Glutamatergic neuron (in vitro differentiated cells): ENCODE data around the gene CARD9. TPM values are rescaled to one million over a fixed set of nuclear protein-coding genes. Genes with fewer than 3 reads are reported as not detected.
A peak's percentile ranks its signal among the peaks of the same experiment; 100 is the strongest.
"Not testable (repeated sequence)": the region's sequence is repeated elsewhere in the genome, so short reads cannot be mapped to it uniquely, and the experiment has no call there.

Experiments
- DNase-seq: peaks from one replicate; pipeline ENCODE4 v3.0.0; 2022
- H3K27ac Mint-ChIP-seq: one replicate; pipeline ENCODE4 v1.8.0; 2020; ENCODE audit warnings: mild to moderate bottlenecking, mixed read lengths, inconsistent platforms; ENCODE audit not compliant: unreplicated experiment
- H3K27me3 Mint-ChIP-seq: one replicate; pipeline ENCODE4 v1.8.0; 2020; ENCODE audit warnings: mild to moderate bottlenecking, moderate library complexity, mixed read lengths, inconsistent platforms; ENCODE audit not compliant: unreplicated experiment
- H3K36me3 Mint-ChIP-seq: one replicate; pipeline ENCODE4 v1.8.0; 2020; ENCODE audit warnings: mild to moderate bottlenecking, mixed read lengths, inconsistent platforms; ENCODE audit not compliant: unreplicated experiment
- H3K4me1 Mint-ChIP-seq: one replicate; pipeline ENCODE4 v1.8.0; 2020; ENCODE audit warnings: mild to moderate bottlenecking, low read depth, mixed read lengths, inconsistent platforms; ENCODE audit not compliant: unreplicated experiment
- H3K4me3 Mint-ChIP-seq: one replicate; pipeline ENCODE4 v1.8.0; 2020; ENCODE audit warnings: mild to moderate bottlenecking, mixed read lengths, inconsistent platforms; ENCODE audit not compliant: unreplicated experiment
- H3K9me3 Mint-ChIP-seq: one replicate; pipeline ENCODE4 v1.8.0; 2020; ENCODE audit warnings: mild to moderate bottlenecking, moderate library complexity, mixed read lengths, inconsistent platforms; ENCODE audit not compliant: unreplicated experiment
- CTCF ChIP-seq: fragments of 200-600 bp; sonication (generic); IDR thresholded peaks from one replicate; pipeline ENCODE4 v1.5.0; 2021; ENCODE audit not compliant: partially characterized antibody, unreplicated experiment
- total RNA-seq: library from RNA; stranded (reverse); fragmentation: NEBNext Ultra II Directional; extraction: Animal tissue kit (Norgen Biotek cat#: 25700); gene quantifications from one replicate; pipeline ENCODE4 v1.2.1, GENCODE V29; 2021; ENCODE audit not compliant: unreplicated experiment

Gene CARD9
- total RNA-seq, 1 donor from 2014 or later, result 4.1 TPM

- Mint-ChIP-seq H3K4me1 (peaks cover 13% of the 10 kb centered on the region), H3K27me3 (peaks cover 5% of the 10 kb centered on the region), H3K4me3 (peak within 1 kb of the TSS; percentile 97), H3K9me3 (peaks cover 4% of the 10 kb centered on the region), H3K36me3 (no peaks in the 10 kb centered on the region), H3K27ac (peak within 1 kb of the TSS; percentile 70)
- DNase-seq, result peak; percentile 94
- no peak for TF ChIP-seq CTCF
Measured at GRCh38 chr9:136410500-136411287, 37.2 kb upstream of the CARD9 start, which contains the start of the genes ENTR1 and PMPCA. ENTR1 (minus strand) TSS chr9:136410614; CDS start chr9:136410397, 217 bp downstream. PMPCA (plus strand) TSS chr9:136410658; CDS start chr9:136410669, 11 bp downstream.

- Mint-ChIP-seq H3K27ac (peak overlapping the region; percentile 70), H3K36me3 (no peaks in the 10 kb centered on the region), H3K4me1 (peaks cover 13% of the 10 kb centered on the region), H3K4me3 (peak overlapping the region; percentile 91), H3K27me3 (peaks cover 5% of the 10 kb centered on the region), H3K9me3 (peaks cover 4% of the 10 kb centered on the region)
- TF ChIP-seq CTCF, result no peak
- DNase-seq, result no peak
Measured at GRCh38 chr9:136409557-136410455, 36.3 kb upstream of the CARD9 start.

- H3K4me1 Mint-ChIP-seq, result peaks cover 13% of the 10 kb centered on the region
- H3K36me3 Mint-ChIP-seq, result no peaks in the 10 kb centered on the region
- peaks cover 4% of the 10 kb centered on the region for H3K9me3 Mint-ChIP-seq
- no peak for DNase-seq
- H3K27me3 Mint-ChIP-seq, result peaks cover 5% of the 10 kb centered on the region
- no peak overlapping the region for H3K27ac Mint-ChIP-seq
- TF ChIP-seq CTCF, result no peak
- H3K4me3 Mint-ChIP-seq, result peak overlapping the region; percentile 34
Measured at GRCh38 chr9:136407911-136408310, 34.4 kb upstream of the CARD9 start.

- not testable (repeated sequence) for DNase-seq, H3K4me3 Mint-ChIP-seq, H3K36me3 Mint-ChIP-seq, H3K27me3 Mint-ChIP-seq, H3K27ac Mint-ChIP-seq, H3K9me3 Mint-ChIP-seq
- peaks cover 13% of the 10 kb centered on the region for H3K4me1 Mint-ChIP-seq
Measured at GRCh38 chr9:136407061-136407460, 33.6 kb upstream of the CARD9 start.

GRCh38 chr9:136405904-136406303 is 32.4 kb upstream of the CARD9 start:
- not testable (repeated sequence) for H3K4me1 Mint-ChIP-seq, H3K4me3 Mint-ChIP-seq, H3K36me3 Mint-ChIP-seq, DNase-seq, H3K9me3 Mint-ChIP-seq, H3K27ac Mint-ChIP-seq, H3K27me3 Mint-ChIP-seq
